HG03521 (cell line): ENCODE data around the gene RIF1.

Experiments
- ATAC-seq: cut with Tn5 transposase; IDR thresholded peaks from one replicate; pipeline ENCODE4 v1.9.1; 2021; ENCODE audit warnings: mild to moderate bottlenecking, moderate library complexity; ENCODE audit not compliant: unreplicated experiment

Gene RIF1

DNA sequence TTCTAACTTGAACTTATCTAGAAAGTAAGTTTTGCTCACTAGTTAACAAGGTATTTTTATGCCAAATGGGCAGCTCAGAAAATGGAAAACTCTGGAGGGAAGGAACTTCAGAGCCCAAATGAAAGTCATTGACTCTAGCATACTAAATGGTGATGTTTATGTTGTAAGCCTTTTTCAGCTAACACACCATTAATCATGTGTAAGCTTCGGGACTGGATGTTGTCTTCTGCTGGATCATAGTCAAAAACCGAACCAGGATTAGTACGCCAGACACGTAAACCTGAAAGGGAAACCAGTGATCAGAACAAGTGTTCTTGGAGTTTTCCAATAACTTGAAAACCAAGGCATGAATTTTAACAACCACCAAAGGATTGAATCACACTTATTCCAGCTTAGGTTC lies 81.8 kb downstream of the RIF1 start:
- ATAC-seq, result no peak

GRCh38 chr2:151498178-151498577 lies 88.5 kb downstream of the RIF1 start:
- no peak for ATAC-seq

GRCh38 chr2:151506170-151506569 lies 96.5 kb downstream of the RIF1 start:
- no peak for ATAC-seq

DNA sequence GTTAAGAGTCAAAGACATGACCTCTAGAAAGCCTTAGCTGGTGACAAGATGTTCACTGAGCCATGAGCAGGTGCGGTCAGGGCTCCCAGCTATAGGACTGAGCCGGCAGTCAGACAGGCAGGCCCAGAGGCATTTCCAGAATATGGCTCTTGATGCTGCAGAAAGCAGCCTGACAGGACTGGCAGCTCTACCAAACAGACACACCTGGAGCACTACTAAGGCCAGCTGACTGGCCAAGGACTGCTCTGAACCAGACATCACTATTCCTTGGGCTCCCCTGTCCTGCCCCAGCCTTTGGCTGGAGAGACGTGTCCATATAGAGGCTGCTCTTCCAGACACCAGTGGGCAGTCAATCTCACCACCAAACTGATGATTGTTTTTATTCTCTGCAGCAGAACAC lies 98.8 kb downstream of the RIF1 start:
- no peak for ATAC-seq

DNA sequence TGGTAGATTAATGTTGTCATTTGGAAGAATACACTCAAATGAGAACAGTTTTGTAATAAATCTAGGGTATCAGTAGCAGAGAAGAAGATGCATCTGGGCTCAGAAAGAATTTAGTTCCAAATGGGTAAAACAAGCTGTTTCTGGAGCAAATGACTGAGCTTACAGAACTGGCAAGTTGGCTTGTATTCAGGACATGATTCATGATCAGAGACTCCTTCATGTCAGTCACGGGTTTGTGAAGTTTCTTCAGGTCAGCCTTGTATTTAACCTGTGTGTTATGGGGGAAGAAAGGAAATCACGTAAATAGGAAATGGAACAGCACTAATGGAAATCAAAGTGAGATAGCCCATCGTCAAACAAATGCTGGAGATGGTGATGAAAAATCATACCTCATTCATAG lies 109.1 kb downstream of the RIF1 start:
- ATAC-seq, result no peak

DNA sequence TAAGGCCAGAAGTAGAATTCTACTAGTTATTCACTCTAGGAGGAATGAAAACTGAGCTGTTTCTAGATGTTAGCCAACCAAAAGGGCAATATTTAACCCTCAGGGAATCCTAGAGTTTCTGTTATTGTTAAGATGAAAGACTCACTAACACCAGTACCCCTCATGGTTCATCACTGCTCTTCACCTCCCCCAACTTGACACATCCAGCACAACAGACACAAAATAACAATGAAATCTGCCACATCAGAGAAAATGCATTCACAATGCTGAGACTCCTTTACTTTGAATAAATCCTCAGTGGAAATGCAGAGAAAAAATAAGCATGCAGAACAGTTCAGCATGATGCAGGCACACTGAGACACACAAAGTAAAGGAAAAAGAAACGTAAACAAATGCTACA lies 111.3 kb downstream of the RIF1 start:
- no peak for ATAC-seq

DNA sequence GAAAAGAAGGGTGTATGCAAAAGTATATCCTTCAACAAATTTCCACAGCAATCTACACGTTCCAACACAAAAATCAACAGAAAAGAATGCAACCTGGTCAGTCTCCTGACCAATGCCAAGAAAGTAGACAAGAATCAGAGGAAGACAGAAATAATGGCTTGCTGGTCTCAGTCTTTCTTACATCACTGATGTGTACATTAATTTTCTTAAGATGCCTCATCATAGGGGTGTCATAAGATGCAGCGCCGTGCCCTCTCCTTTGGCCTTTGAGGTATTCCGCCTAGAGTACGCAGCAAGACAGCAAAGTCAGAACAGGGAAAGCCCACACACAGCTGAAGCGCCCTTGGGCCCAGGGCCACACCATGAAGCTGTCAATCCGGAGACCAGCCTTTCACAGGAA lies 112.9 kb downstream of the RIF1 start:
- no peak for ATAC-seq

DNA sequence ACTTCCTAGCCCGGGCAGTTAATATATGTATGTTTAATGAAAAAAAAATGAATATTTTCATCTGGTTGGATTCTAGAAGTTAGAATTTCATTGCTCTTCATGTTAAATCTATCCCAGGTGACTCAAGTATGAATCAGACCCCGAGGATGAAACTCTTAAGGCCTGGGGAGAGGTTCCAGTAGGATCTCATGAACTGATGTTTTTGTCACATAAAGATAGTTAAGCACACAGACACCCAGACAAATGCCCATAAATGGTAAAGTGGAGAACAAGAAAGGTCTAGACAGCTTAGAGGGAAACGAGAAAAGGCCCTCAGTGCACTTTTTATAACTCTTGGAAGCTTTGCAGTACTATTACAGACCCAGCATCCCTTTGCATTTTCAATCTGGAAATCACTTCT lies 114.1 kb downstream of the RIF1 start:
- no peak for ATAC-seq

GRCh38 chr2:151525821-151526373 lies 116.2 kb downstream of the RIF1 start:
- ATAC-seq, result no peak

GRCh38 chr2:151526572-151527090 lies 116.9 kb downstream of the RIF1 start:
- no peak for ATAC-seq
